ENCODE results near the gene C17orf107.
"Not testable (repeated sequence)": the region's sequence is repeated elsewhere in the genome, so short reads cannot be mapped to it uniquely, and the experiment has no call there.

The C17orf107 gene

DNA sequence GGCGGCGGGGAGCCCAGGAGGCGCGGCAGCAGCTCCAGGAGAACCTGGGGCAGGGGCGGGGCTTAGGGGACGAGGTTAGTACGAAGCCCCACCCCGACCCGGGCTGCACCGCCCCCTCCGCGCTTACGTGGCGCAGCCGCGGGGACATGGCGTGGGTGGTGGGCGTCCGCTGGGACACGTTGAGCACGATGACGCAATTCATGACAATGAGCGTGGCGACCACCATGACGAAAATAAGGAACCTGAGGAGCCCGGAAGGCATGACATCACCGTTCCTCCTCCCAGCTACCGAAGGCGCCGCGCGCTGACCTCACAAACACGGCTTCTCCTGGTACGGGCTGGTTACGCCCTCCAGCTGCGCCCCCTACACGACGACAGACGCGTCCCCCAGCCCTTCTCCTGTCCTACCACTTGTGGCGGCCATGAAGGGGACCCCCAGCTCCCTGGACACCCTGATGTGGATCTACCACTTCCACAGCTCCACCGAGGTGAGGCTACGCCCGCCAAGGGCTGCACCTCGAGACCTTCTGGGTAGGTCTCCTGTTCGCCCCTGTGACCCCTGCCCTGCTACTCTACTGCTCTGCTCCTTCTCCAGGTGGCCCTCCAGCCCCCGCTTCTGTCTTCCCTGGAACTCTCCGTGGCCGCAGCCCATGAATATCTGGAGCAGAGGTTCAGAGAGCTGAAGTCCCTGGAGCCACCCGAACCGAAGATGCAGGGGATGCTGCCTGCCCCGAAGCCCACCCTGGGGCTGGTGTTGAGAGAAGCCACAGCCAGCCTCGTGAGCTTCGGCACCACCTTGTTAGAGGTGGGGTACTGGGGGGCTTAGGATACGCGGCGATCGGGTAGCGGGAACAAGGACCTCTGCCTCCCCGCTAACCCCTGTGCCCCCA is at the start of gene C17orf107:
Gene C17orf107, plus strand, starts transcription at position 196 of the 890 bp plus-strand sequence. Its CDS starts 227 bp downstream, at position 423.
- peak; percentile 98 for DNase-seq

DNA sequence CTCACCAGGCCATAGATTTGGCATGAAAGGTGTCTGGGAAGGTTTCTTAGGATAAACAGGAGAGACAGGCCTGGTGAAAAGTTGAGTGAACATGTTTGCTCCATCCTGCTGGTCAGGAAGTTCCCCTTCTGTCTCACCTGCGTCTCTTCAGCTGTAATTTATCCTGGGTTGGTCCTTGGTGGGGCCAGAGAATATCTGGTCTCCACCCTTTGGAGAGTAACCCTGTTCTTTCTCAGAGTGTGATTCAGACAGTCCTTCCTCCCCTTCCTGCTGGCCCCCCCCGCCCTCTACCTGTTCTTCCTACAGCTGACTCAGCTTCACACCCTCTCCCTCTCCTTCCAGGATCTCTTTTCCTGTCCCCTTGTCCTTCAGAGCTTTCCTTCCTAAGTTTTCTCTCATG is 49.1 kb upstream of the C17orf107 start:
- DNase-seq, result no peak

DNA sequence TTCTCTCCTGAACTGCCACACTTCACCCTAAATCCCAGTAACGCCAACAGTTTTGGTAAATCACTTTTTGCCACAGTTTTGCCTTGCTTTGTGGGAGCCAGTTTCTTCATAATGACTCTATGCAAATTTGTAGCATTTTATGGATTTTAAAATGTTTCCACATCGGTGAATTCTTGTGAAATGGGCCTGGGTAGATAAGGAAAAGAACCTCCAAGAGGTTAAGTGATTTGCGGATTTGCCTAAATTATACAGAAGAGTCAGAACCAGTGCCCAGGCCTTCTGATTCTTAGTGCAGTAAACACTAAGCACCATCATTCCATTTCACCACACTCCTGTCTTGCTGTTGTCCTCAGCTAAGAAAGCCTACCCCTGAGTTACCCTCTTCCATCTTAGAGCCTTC is 48.3 kb upstream of the C17orf107 start:
- DNase-seq, result no peak

DNA sequence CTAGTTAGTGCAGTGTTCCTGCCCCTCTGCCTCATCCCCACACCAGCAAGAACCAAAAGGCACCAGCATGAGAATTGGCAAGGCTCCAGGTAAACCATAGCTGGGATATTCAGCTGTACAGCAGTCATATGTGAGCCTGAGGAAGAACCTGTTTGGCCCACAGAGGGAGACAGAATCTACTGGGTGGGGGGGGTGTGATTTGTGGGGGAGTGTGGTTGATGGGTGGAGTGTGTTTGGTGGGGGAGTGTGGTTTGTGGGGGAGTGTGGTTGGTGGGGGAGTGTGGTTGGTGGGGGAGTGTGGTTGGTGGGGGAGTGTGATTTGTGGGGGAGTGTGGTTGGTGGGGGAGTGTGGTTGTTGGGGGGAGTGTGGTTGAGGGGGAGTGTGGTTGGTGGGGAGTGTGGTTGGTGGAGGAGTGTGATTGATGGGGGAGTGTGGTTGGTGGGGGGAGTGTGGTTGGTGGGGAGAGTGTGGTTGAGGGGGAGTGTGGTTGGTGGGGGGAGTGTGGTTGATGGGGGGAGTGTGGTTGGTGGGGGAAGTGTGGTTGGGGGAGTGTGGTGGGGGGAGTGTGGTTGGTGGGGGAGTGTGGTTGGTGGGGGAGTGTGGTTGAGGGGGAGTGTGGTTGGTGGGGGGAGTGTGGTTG is 46.6 kb upstream of the C17orf107 start:
- no peak for DNase-seq

DNA sequence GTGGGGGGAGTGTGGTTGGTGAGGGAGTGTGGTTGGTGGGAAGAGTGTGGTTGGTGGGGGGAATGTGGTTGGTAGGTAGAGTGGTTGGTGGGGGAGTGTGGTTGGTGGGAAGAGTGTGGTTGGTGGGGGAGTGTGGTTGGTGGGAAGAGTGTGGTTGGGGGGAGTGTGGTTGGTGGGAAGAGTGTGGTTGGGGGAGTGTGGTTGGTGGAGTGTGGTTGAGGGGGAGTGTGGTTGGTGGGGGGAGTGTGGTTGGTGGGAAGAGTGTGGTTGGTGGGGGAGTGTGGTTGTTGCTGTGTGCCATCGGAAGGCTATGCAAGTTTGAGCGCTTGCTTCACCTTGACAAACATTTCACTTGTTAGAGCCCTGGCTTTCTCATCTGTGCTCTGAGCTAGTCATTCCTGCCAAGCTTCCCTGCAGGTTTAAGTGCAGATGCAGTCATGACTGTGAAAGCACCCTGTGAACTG is 46.1 kb upstream of the C17orf107 start:
- no peak for DNase-seq

DNA sequence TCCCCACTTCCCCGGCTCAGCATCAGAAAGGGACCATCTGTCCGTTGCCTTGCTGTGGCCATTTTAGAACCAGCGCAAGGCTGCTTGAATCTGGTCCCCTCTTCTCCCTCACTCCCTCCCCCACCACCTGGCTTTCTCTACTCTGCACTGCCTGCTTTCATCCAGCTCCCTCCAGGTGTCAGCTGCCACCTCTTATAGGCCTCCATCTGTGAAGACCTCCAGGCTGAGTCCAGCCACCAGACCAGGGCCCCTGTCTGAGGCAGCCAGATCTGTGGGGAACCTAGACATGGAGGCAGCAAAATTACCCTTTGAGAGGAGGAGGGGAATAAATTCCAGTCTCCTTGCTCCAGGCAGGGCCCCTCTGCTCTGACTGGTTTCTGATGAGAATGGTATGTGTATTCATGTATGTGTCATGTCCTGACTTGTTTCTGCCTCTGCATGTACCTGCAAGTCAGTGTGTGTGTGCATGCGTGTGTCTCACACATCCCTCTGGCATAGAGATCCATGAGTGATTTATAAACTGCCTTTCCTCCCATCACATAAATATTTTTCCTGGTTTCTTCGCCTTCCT is 45.1 kb upstream of the C17orf107 start:
- no peak for DNase-seq

DNA sequence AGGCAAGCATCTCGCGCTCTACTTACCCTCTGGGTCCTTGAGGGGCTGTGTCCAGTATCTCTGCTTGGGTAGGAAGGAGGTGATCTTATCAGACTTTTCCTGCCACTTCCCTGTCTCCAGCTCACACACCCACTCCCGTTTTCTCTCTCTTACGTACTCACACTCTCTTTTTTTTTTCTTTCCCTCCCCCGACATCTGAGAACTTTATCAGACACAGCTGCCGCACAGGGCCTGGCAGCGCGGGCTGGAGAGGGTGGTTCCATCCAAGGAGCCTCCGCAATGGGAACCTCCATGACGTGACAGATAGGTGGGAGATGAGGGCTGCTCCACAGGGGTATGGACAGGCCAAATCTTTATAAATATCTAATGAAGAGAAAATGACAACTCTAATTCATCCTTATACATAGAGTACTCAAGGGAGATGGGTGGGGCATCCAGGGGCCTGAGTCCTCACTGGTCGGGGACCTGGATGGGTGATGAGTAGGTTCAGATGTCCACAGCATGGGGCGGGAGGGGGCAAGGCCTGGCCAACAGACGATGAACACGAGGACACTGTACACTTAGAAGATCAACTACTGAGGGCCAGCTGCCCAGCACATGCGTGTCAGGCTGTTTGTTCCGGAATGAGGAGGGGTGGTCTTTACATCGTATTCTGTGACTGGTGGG is 42.9 kb upstream of the C17orf107 start:
- no peak for DNase-seq

DNA sequence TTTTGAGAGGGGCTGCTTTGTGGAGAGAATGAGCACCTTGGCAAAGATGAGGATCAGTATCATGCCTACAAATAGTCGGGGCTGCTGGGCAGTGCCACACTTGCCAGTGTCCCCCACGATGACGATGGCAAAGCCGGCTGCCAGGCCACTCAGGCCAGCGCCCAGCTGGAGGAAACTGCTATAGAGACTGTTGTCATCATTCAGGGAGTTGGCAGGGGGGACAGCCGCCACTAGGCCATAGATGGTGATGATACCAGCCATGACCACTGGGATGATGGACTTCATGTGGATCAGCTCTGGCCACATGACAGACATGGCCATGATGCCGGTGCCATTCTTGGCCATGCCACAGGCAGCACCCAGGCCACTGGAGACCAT is 42.4 kb upstream of the C17orf107 start:
- DNase-seq, result no peak

DNA sequence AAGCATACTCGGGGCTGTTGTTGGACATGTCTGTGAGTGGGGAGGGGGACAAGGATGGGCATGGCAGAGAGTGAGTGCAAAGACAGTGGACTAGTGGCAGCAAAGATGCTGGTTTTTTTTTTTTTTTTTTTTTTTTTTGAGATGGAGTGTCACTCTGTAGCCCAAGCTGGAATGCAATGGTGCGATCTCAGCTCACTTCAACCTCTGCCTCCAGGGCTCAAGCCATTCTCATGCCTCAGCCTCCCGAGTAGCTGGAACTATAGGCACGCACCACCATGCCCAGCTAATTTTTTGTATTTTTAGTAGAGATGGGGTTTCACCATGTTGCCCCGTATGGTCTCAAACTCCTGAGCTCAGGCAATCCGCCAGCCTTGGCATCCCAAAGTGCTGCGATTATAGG is 42.0 kb upstream of the C17orf107 start:
- DNase-seq, result not testable (repeated sequence)

DNA sequence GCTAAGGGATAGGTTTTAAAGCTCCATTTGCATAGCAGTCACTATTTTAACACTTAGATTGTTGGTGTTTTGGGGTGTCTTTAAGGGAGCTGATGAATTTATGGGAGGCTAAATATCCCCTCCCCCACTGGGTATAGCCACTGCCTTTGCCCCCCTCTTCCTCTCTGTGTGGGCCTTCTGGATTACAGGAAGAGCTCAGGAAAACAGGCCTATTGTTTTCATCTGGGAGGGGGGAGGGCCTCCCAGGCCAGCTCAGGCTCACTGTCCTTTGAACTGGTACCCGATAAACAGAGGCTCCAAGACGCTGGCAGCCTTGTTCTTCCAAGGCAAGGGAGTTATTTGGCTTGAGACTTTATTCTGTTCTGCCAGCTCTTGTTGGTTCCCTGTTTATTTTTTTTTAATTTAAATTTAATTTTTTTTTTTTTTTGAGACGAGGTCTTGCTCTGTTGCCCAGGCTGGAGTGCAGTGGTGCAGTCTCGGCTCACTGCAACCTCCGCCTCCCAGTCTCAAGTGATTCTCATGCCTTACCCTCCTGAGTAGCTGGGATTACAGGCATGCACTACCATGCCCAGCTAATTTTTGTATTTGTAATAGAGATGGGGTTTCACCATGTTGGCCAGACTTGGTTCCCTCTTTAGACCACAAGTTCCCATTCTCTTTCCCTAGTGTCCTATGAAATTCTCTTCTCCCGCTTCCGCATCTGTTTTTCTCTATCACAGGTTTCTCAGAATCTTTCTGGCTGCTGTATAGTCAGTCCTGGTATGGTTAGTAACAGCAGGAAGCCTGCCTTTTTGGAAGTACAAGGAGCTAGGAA is 41.1 kb upstream of the C17orf107 start:
- no peak for DNase-seq

DNA sequence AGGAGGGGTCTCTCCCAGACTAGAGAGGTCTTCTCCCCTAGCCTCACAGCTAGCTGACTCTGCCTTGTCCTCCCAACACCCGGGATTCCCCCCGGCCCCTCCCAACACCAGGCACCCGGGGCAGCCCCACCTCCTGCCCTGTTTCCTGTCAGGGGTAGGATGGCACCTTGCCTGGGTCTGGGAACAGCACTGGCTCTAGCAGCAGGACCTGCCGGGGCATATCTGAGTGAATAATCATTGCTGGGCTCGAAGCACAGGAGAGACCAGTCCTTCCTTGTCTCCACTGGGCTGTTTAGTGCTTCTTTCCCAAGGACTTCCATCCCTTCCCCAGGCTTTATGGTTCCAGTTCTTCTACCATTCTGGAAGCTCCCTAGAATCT is 40.5 kb upstream of the C17orf107 start:
- no peak for DNase-seq

DNA sequence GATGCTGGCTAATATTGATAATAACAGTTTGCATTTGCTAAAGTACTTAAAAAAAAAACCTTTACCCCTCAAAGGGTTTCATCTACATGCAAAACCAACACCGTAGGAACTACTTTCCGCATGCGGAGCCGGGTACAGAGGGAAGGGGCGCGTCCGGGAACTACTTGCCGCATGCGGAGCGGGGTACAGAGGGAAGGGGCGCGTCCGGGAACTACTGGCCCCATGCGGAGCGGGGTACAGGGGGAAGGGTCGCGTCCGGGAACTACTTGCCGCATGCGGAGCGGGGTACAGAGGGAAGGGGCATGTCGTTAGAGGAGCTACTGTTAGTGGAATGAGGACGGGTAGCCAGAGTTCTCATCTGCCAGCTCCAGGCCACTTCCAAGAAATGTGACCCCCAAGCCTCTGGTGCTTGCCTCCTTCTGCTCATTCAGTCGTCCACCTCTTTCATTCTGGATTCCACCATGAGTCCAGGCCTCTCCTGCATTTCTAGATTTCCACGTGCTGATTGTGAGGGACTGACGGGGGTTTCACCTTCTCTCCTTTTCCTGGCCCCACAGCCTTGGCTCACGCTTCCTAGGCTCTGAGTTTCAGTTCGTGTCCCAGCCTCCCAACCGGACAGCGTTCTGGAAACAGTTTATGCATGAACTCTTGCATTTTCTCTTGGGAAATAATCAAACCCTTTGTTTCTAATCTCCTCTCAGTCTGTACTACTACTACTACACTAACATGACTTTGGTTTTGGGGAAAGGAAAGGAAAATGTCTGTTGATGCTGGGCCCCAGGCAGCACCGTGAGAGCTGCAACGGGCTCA is 39.3 kb upstream of the C17orf107 start:
- no peak for DNase-seq

DNA sequence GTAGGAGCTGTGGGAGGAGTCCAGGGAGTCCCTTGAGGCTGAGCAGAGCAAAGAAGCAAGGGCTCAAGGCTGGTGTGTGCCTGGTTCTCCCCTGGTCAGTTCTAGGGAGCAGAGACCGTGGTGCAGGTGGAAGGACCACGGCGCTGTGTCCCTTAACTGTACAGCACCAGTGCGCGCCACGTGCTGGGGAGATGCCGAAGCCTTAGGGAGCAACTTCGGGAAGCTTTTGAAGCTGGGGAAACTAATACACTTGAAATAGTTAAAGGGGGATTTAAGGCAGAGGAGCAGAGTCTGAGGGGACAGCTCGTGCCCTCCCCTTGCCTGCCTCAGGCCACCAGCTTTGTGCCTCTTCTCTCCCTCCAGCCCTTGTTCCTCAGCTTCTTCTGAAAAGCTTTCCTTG is 38.7 kb upstream of the C17orf107 start:
- no peak for DNase-seq

DNA sequence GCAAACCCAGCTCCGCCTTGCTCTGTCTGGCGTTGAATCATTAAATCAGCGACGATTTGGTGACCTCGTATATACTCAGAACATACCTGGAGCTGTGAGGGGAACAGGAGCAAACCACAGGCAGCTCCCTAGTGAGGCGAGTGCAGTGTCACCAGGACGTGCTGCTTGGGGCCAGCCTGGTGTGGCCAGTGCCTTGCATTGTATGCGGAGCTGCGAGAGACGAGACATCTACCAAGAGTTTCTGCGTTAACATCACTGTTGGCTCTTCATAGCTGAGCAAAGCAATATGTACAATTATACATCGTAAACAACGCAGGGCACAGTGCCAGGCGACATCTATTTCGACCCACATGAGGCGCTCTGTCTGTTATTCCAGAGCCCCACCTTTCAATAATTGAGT is 38.3 kb upstream of the C17orf107 start:
- DNase-seq, result no peak

DNA sequence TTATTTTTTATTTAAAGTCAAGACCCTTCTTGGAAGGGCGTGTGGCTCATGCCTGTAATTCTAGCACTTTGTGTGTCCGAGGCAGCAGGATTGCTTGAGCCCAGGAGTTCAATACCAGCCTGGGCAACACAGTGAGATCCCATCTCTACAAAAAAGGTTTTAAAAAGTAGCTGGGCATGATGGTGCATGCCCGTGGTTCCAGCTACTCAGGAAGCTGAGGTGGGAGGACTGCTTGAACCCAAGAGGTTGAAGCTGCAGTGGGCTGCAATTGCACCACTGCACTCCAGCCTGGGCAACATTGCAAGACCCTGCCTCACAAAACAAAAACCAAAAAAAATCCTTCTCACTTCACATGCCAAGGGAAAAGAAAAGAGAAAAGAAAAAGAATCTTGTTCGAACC is 36.6 kb upstream of the C17orf107 start:
- DNase-seq, result no peak

DNA sequence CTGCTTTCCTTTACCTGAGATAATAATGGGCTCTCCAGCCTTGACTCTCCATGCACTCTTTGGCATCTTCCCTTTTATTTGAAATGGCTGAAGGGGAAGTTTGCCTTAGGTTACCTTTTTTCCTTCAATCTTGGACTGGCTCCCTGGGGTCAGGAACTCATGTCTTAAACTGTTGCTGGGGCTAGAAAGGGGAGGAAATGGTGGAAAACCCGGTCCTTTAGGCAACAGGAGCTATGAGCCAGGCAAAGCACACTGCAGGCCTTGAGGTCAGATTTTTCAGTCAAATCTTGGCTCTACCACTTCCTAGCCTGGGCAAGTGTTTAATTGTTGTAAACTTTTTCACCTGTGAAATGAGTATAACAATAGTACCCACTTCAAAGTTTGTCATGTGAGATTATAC is 36.0 kb upstream of the C17orf107 start:
- DNase-seq, result no peak

DNA sequence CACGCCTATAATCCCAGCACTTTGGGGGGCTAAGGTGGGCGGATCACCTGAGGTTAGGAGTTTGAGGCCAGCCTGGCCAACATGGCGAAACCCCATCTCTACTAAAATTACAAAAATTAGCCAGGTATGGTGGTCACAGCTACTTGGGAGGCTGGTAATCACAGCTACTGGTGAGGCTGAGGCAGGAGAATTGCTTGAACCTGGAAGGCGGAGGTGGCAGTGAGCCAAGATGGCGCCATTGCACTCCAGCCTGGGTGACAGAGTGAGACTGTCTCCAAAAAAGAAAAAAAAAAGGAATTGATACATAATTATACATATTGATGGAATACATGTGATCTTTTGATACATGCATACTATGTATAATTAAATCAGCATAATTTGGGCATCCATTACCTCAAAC is 31.8 kb upstream of the C17orf107 start:
- DNase-seq, result not testable (repeated sequence)

DNA sequence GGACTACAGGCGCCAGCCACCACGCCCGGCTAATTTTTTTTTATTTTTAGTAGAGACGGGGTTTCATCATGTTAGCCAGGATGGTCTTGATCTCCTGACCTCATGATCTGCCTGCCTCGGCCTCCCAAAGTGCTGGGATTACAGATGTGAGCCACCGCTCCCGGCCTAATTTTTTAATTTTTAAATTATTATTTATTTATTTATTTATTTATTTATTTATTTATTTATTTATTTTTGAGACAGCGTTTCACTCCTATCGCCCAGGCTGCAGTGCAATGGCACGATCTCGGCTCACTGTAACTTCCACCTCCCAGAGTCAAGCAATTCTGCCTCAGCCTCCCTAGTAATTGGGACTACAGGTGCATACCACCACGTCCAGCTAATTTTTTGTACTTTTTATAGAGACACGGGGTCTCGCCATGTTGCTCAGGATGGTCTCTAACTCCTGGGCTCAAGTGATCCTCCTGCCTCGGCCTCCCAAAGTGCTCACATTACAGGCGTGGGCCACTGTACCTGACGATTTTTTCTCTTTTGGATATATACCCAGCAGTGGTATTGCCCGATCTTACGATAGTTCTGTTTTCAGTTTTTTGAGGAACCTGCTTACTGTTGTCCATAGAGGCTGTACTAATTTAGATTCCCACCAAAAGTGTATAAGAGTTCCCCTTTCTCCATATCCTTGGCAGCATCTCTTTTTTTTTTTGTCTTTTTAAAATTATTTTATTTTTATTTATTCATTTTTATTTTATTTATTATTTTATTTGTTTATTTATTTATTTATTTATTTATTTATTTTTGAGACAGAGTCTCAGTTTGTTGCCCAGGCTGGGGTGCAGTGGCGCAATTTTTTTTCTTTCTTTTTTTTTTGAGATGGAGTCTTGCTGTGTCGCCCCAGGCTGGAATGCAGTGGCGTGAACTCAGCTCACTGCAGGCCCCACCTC is 30.0 kb upstream of the C17orf107 start:
- not testable (repeated sequence) for DNase-seq

DNA sequence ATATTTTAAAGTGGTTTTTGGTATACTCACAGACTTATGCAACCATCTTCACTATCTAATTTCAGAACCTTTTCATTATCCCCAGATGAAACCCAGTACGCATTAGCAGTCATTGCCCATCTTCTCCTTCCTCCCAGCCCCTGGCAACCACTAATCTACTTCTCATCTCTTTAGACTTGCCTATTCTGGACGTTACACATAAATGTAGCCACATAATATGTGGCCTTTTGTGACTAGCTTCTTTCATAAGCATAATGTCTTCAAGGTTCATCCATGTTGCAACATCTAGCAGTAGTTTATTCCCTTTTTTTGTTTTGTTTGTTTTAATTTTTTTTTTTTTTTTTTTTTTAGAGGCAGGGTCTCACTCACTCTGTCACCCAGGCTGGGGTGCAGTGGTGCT is 28.5 kb upstream of the C17orf107 start:
- no peak for DNase-seq

DNA sequence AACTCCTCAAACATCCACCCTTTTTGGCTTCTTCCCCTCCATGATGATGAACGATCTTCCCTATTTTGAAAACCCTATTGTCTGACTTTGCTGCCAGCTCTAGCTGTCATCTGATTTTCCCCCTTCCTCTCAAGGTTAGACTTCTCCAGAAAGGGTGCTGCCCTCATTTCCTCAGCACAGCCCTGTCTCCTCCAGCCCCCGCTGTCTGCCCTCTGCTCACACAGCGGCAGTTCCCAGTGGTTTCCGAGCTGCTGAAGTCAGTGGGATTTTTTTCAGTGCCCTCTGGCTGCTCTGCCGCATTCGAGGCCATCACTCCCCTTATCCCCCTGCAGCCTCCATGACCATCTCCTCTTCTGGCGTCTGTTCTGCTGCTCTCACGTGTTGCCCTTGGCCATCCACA is 26.6 kb upstream of the C17orf107 start:
- no peak for DNase-seq

DNA sequence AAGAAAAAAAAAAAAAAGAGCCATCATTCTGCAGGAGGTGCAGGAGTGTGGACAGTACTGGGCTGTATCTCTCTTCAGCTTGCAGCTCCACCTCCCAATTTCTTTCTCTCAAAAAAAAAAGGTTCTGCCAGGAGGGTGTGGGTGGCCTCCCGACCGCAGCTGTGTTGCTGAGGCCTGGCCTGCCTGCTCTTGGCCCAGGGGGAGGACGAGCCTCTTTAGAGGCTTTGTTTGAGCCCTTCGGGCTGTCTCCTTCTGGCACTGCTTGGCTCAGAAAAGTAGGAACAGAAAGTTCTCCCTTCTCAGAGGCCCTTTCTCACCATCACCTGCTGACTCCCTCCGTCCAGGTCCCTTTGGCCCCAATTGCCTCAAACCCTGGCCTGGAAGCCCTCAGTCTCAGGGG is 22.2 kb upstream of the C17orf107 start:
- no peak for DNase-seq
